Sigmoid colon (tissue), 7 donors: ENCODE data around the gene EPS8L2. TPM values are rescaled to one million over a fixed set of nuclear protein-coding genes. Genes with fewer than 3 reads are reported as not detected.

Experiments used
- DNase-seq: peaks from one replicate; pipeline ENCODE4 v3.0.0-alpha.2; 2019
- H3K27ac ChIP-seq, 4 donors: fragments of 200-600 bp; sonication (generic); one replicate each; pipeline ENCODE4 v1.5.1; 2016 to 2019; ENCODE audit warnings: mild to moderate bottlenecking in 1 of 4
- H3K27me3 ChIP-seq, 3 donors: fragments of 200-600 bp; sonication (generic); one replicate each; pipeline ENCODE4 v1.5.1; 2019; ENCODE audit warnings: mild to moderate bottlenecking in 1 of 3
- H3K36me3 ChIP-seq, 4 donors: fragments of 200-600 bp; sonication (generic); one replicate each; pipeline ENCODE4 v1.5.1; 2016 to 2019
- H3K4me1 ChIP-seq, 4 donors: fragments of 200-600 bp; sonication (generic); one replicate each; pipeline ENCODE4 v1.5.1; 2017 to 2019
- H3K4me3 ChIP-seq, 4 donors: fragments of 200-600 bp; sonication (generic); one replicate each; pipeline ENCODE4 v1.5.1; 2017 to 2019; ENCODE audit warnings: mild to moderate bottlenecking in 2 of 4, moderate library complexity in 1 of 4
- H3K9me3 ChIP-seq, 4 donors: fragments of 200-600 bp in 3 of 4; sonication (generic) in 3 of 4; one replicate each; pipeline versions ENCODE4 v1.5.1 to v1.6.1; 2013 to 2019
- EP300 ChIP-seq, 4 donors: sonication (generic); formaldehyde crosslinking; IDR thresholded peaks; one replicate each; pipeline ENCODE4 v1.6.1; 2017; ENCODE audit warnings: antibody characterized with exemption in 4 of 4
- POLR2A ChIP-seq, 2 donors: fragments of 450-650 bp; IDR thresholded peaks; one replicate each; pipeline ENCODE4 v1.6.1; 2016; ENCODE audit warnings: antibody characterized with exemption in 2 of 2, mild to moderate bottlenecking in 2 of 2, moderate library complexity in 2 of 2
- POLR2AphosphoS5 ChIP-seq, 4 donors: sonication (generic); formaldehyde crosslinking; IDR thresholded peaks; one replicate each; pipeline ENCODE4 v1.6.1; 2017; ENCODE audit warnings: antibody characterized with exemption in 4 of 4
- WGBS, 2 donors: extraction: QIAGEN DNeasy Blood & Tissue Kit; methylation state at CpG; one replicate each; pipeline ENCODE4 v1.1.7; 2013; 5-methylcytosine and 5-hydroxymethylcytosine counted together
- intact Hi-C: fragments of 100-400 bp; cut with DNase I; formaldehyde crosslinking; loops from one replicate; pipeline ENCODE4 v1.15.1; 2023
- polyA plus RNA-seq, 3 donors: library from polyadenylated mRNA; stranded (reverse); fragments of 200-250 nt; gene quantifications; one replicate each; pipeline ENCODE4 v1.2.3, GENCODE V29; 2013
- total RNA-seq, 4 donors: library from RNA; depleted of rRNA; stranded (reverse); fragments of >200 nt; gene quantifications; one replicate each; pipeline ENCODE4 v1.1.0, GENCODE V29; 2016
- TF ChIP-seq, protein P1 (sequence below), 4 experiments: fragments of 450-650 bp in 3 of 4; fragments of 200-600 bp in 1 of 4; IDR thresholded peaks; one replicate each; pipeline ENCODE4 v1.5.1; 2016 to 2019; ENCODE audit warnings: antibody characterized with exemption in 4 of 4, mild to moderate bottlenecking in 3 of 4, moderate library complexity in 2 of 4
- donor health status: healthy with polysubstance abuse.
- donor health status: Bipolar disorder and iron deficiency.
- donor health status: healthy.

EPS8L2 gene
- total and polyA plus RNA-seq, 7 donors: 5.4 to 168 (median 15.6) TPM

DNA sequence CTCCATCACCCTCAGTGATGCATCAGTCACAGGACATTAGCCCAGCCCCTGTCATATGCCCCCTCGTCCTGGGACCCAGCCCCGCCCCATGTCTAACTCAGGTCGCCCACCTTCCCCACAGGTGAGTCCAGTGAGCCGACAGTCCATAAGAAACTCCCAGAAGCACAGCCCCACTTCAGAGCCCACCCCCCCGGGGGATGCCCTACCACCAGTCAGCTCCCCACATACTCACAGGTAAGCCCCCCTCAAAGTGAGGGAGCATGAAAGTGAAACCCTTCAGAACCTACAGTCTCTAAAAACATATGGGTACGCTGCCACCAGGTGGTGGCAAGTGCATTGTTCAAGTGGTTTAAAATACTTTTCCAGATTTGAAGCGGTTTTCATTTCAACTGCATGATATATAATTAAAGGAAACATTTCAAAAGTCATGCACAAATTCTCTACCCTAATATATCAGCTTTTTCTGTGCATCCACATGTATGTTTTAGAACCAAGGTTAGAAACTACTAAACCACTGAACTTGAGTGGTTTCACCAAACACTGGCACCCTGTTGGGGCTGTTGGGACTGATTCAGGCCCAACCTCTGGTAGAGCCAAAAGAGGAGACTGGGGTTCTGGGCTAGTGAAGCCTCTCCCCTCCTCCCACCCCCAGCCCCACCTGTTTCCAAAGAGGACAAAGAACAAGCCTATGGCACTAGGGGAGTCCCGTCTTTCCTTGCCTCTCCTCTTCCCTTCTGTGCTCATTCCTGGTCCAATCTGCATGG lies 17.3 kb downstream of the EPS8L2 start:
- Histone ChIP-seq H3K4me3 (no peak overlapping the region), H3K4me1 (peaks cover 0 to 45% (median 41%) of the 10 kb centered on the region in 4 donors), H3K27ac (no peak overlapping the region), H3K9me3 (no peaks in the 10 kb centered on the region), H3K27me3 (peaks cover 43 to 91% (median 78%) of the 10 kb centered on the region in 3 donors), H3K36me3 (no peaks in the 10 kb centered on the region)
- DNase-seq: no peak
- no peak for TF ChIP-seq POLR2A (IDR thresholded peaks at IDR 0.05)
- TF ChIP-seq, protein P1, sequence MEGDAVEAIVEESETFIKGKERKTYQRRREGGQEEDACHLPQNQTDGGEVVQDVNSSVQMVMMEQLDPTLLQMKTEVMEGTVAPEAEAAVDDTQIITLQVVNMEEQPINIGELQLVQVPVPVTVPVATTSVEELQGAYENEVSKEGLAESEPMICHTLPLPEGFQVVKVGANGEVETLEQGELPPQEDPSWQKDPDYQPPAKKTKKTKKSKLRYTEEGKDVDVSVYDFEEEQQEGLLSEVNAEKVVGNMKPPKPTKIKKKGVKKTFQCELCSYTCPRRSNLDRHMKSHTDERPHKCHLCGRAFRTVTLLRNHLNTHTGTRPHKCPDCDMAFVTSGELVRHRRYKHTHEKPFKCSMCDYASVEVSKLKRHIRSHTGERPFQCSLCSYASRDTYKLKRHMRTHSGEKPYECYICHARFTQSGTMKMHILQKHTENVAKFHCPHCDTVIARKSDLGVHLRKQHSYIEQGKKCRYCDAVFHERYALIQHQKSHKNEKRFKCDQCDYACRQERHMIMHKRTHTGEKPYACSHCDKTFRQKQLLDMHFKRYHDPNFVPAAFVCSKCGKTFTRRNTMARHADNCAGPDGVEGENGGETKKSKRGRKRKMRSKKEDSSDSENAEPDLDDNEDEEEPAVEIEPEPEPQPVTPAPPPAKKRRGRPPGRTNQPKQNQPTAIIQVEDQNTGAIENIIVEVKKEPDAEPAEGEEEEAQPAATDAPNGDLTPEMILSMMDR (IDR thresholded peaks at IDR 0.05): peak in 2 of 4 experiments; percentile 52 to 65
- 52 to 54% methylated on average over 8 of the region's 8 CpGs for WGBS, 2 donors
- intact Hi-C loops: loop anchor here (2.0 kb wide), 1 partner anchor 169 kb away; no protein-coding TSS in a partner anchor

DNA sequence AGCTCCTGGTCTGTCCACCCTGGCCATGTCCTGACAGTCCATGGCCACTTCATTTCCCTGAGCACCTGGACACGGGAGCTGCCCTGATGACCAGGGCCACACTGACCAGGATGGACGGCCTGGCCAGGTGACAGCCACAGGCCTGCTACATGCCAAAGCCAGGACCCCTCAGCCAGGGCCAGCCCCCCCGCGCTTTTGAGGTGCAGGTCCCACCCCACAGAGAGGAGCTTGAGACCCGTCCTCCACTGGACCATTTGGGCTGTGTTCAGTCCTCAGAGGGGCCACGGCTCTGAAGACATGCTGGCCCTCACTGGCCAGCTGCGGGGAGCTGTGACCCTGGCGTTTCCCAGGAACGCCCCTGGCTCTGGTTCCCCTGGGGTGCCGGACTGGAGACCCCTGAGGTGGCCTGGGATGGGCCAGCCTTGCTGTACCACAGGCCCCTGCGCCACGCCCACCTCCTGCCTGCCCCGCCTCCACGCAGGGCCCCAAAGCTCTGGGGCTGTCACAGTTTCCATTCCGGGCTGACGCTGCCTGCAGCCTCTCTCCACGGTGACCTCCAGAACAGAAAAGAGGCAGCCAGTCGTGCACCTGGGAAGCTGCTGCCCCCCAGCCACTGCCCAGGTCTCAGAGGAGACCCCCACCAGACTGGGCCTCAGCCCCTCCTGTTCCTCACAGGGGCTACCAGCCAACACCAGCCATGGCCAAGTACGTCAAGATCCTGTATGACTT lies 18.2 kb downstream of the EPS8L2 start:
- DNase-seq: no peak
- intact Hi-C loops: no loop called here
- Histone ChIP-seq H3K27ac (no peak overlapping the region), H3K4me1 (peaks cover 0 to 51% (median 43%) of the 10 kb centered on the region in 4 donors), H3K27me3 (peaks cover 43 to 97% (median 83%) of the 10 kb centered on the region in 3 donors), H3K36me3 (no peaks in the 10 kb centered on the region), H3K9me3 (no peaks in the 10 kb centered on the region), H3K4me3 (no peak overlapping the region)
- TF ChIP-seq POLR2AphosphoS5 (IDR thresholded peaks at IDR 0.05) (no peak), EP300 (IDR thresholded peaks at IDR 0.05) (no peak), POLR2A (IDR thresholded peaks at IDR 0.05) (no peak)
- TF ChIP-seq, protein P1 (IDR thresholded peaks at IDR 0.05): no peak
- 80 to 83% methylated on average over 19 of the region's 19 CpGs for WGBS, 2 donors

DNA sequence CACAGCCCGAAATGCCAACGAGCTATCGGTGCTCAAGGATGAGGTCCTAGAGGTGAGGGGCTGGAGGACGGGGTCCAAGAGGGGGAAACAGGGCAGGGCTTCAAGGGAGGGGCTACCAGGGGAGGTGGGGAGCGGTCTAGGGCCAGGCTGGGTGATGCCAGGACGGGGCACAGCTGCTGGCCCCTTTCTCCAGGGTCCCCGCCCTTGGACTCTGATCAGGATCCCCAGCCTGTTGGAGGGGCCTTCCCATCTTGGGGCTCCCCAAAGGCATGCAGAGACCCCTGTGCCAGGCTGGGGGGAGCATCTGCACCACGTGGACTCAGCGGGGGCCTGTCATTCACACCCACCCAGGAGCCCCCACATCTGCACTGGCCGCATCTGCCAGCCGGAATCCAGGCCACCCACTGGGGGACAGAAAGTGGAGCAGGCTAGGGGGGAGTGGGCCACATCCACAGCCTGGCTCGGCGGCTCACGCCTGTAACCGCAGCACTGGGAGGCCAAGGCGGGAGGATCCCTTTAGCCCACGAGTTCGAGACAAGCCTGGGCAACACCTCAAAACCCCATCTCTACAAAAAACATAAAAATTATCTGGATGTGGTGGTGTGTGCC lies 18.9 kb downstream of the EPS8L2 start:
- 79 to 82% methylated on average over 18 of the region's 18 CpGs for WGBS, 2 donors
- intact Hi-C loops: no loop called here
- no peak overlapping the region for H3K4me3 ChIP-seq

DNA sequence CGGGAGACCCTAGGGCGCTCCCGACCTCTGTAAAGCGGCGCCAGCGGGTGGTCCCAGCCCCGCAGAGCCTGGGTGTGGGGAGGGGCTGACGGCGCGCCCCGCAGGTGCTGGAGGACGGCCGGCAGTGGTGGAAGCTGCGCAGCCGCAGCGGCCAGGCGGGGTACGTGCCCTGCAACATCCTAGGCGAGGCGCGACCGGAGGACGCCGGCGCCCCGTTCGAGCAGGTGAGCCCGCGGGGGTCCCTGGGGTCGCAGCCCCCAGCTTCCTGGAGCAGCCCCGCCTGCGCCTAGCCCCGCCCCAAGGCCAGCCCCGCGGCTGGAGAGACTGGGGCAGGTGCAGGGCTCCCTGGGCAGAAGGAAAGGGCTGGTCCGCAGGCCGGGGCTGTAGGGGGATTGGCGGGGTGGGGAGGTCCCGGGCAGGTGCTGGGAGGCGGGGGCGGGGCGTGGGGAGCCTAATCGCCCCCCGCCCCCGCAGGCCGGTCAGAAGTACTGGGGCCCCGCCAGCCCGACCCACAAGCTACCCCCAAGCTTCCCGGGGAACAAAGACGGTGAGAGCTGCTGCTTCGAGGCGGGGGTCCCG lies 19.7 kb downstream of the EPS8L2 start:
- Histone ChIP-seq H3K27ac (peak overlapping the region in 1 of 4 donors; percentile 32), H3K9me3 (no peaks in the 10 kb centered on the region), H3K27me3 (peaks cover 37 to 86% (median 73%) of the 10 kb centered on the region in 3 donors), H3K4me3 (peak overlapping the region in 3 of 4 donors; percentile 18 to 27 (median 24)), H3K36me3 (no peaks in the 10 kb centered on the region), H3K4me1 (peaks cover 0 to 47% (median 40%) of the 10 kb centered on the region in 4 donors)
- 4 to 6% methylated on average over 53 of the region's 53 CpGs for WGBS, 2 donors
- intact Hi-C loops: no loop called here
- DNase-seq: no peak
- TF ChIP-seq POLR2A (IDR thresholded peaks at IDR 0.05) (no peak), POLR2AphosphoS5 (IDR thresholded peaks at IDR 0.05) (no peak), EP300 (IDR thresholded peaks at IDR 0.05) (no peak)
- TF ChIP-seq, protein P1 (IDR thresholded peaks at IDR 0.05): no peak

More for the DNA sequence above, 18.9 kb downstream of the EPS8L2 start:
- Histone ChIP-seq H3K9me3 (no peaks in the 10 kb centered on the region), H3K27ac (no peak overlapping the region), H3K27me3 (peaks cover 43 to 94% (median 81%) of the 10 kb centered on the region in 3 donors), H3K4me1 (peaks cover 0 to 51% (median 43%) of the 10 kb centered on the region in 4 donors), H3K36me3 (no peaks in the 10 kb centered on the region)
- TF ChIP-seq POLR2AphosphoS5 (IDR thresholded peaks at IDR 0.05) (no peak), EP300 (IDR thresholded peaks at IDR 0.05) (no peak), POLR2A (IDR thresholded peaks at IDR 0.05) (no peak)
- TF ChIP-seq, protein P1 (IDR thresholded peaks at IDR 0.05): no peak
- no peak for DNase-seq
